Prostate gland (tissue), 2 donors: ENCODE results near the gene ALDH1L2.

ENCODE experiments used
- POLR2A ChIP-seq: fragments of 450-650 bp; IDR thresholded peaks from one replicate; pipeline ENCODE4 v1.6.1; 2016; ENCODE audit warnings: antibody characterized with exemption, mild to moderate bottlenecking
- POLR2AphosphoS5 ChIP-seq: sonication (generic); formaldehyde crosslinking; IDR thresholded peaks from one replicate; pipeline ENCODE4 v1.6.1; 2017; ENCODE audit warnings: antibody characterized with exemption
- TF ChIP-seq, protein P1 (sequence below), 4 experiments: fragments of 200-600 bp in 2 of 4; fragments of 450-650 bp in 2 of 4; sonication (generic) in 2 of 4; IDR thresholded peaks; 1 replicate in 3 of 4; 2 replicates in 1 of 4; pipeline ENCODE4 v1.5.1; 2016 to 2019; ENCODE audit warnings: antibody characterized with exemption in 4 of 4, mild to moderate bottlenecking in 2 of 4, moderate library complexity in 2 of 4

GRCh38 chr12:104976703-104977102 is 107.6 kb downstream of the ALDH1L2 start:
- TF ChIP-seq, protein P1, sequence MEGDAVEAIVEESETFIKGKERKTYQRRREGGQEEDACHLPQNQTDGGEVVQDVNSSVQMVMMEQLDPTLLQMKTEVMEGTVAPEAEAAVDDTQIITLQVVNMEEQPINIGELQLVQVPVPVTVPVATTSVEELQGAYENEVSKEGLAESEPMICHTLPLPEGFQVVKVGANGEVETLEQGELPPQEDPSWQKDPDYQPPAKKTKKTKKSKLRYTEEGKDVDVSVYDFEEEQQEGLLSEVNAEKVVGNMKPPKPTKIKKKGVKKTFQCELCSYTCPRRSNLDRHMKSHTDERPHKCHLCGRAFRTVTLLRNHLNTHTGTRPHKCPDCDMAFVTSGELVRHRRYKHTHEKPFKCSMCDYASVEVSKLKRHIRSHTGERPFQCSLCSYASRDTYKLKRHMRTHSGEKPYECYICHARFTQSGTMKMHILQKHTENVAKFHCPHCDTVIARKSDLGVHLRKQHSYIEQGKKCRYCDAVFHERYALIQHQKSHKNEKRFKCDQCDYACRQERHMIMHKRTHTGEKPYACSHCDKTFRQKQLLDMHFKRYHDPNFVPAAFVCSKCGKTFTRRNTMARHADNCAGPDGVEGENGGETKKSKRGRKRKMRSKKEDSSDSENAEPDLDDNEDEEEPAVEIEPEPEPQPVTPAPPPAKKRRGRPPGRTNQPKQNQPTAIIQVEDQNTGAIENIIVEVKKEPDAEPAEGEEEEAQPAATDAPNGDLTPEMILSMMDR (IDR thresholded peaks at IDR 0.05) = no peak
- TF ChIP-seq POLR2A (no peak), POLR2AphosphoS5 (no peak)
